ENCODE measurements around the gene ARID1A. TPM values are rescaled to one million over a fixed set of nuclear protein-coding genes. Genes with fewer than 3 reads are reported as not detected.

ARID1A gene
- total RNA-seq, 1 donor from 2014 or later, result 60.4 TPM

DNA sequence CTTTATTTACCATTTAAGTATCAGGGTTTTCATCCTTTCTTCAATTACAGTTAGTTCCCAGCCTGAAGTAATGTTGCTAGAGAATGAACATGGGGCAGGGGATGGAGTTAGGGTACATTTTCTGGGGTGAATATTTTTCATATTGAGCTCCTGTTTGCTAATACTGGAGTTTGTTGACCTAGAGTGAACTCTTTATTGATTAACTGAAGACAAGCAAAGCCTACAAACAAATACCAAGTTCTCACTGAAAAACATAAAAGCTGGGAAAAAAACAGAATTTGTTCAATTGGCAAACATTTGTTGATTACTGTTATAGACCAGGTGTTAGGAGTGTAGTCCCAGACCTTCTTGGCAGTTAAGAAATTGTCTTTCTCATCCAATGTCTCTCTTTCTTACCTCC is 63.7 kb downstream of the ARID1A start:
- DNase-seq (ENCODE audit: low read depth), result no peak

DNA sequence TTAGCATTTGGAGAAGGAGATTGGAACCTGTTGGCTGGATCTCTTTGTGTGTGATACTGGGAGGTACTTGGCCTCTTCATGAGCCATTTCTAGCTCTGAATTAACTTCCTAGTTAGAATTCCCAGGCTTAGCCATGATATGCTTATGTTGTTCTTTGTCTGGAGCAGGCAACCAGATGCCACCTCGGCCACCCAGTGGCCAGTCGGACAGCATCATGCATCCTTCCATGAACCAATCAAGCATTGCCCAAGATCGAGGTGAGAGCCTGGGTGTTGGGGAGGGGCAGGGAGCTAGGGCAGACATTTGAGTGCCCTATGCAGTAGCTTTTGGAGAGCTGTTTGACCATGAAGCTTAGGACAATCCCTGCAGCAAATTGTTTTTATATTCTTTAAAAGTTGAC is 65.4 kb downstream of the ARID1A start:
- no peak for DNase-seq (ENCODE audit: low read depth)

DNA sequence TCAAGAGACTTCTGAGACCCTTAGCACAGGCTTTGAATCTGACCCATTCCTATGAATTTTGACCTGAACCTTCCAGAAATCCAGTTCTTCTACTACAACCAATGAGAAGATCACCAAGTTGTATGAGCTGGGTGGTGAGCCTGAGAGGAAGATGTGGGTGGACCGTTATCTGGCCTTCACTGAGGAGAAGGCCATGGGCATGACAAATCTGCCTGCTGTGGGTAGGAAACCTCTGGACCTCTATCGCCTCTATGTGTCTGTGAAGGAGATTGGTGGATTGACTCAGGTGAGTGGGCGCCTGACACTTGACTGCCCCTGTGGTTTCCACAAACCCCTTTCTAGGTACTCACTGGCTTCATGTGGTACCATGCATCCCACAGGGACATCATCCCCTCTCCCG is 71.9 kb downstream of the ARID1A start:
- no peak for DNase-seq (ENCODE audit: low read depth)

DNA sequence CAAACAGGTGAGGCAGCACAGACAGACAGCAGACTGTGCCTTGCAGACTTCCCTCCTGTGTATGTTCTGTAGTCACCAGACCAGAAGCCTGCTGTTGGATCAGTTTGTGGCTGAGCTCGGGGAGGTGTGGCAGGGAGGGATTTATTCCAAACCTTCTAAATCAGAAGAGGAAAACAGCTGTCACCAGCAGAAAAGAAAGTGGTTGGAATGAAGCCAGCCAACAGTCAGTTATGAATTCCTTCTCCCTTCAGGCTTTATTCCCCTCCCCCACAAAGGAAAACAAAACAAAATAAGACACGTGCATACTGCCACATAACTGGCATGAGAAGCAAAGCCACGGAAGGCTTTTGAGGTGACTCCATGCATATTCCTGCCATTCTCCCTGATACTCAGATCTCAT is 72.9 kb downstream of the ARID1A start:
- DNase-seq (ENCODE audit: low read depth), result peak; percentile 39

DNA sequence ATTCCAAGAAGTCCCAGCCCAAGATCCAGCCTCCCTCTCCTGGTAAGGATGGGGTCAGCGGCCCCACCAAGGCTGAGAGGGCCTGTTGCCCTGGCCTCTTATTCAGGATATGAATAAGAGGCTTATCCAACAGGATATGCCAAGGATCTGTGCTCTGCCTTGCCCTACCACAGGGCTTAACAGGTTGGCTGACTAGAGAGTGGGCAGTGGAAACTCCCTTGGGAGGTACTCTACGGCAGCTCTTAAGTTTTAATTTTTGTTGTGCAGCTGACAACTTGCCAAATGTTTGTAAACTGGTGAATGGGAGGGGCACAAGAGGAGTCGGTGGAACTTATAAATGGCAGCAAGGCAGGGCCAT is 75.4 kb downstream of the ARID1A start:
- DNase-seq (ENCODE audit: low read depth), result no peak

DNA sequence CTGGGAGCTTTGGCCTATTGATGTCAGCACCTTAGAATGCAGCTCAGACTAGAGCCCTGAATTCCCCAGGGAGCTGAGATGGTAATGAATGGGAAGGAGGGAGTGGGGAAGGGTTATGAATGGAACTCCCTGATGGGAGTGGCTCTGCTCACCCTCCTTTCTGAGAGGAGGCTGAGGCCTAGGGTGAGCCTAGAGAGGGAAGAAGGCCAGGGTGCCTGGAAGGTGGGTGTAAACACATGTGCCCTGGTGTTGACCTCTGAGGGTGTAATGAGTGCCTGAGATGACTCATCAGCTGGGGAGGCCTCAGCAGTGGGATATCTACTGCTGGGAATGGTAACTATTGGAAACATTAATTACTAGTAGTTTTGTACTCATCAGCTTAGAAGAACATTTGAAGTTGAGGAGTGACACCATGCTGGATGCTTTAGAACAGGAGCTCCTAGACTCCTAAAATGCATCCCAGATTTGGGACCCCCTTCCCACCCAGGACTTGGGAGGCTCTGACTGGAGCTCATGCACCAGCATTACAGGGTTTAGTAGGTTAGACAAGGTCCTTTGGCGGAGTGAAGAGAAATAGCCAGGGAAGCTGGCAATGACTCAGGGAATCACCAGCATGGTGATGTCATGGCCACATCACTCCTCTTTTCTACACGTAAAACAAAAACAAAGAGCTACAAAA is 76.0 kb downstream of the ARID1A start:
- peak; percentile 98 for DNase-seq (ENCODE audit: low read depth)

DNA sequence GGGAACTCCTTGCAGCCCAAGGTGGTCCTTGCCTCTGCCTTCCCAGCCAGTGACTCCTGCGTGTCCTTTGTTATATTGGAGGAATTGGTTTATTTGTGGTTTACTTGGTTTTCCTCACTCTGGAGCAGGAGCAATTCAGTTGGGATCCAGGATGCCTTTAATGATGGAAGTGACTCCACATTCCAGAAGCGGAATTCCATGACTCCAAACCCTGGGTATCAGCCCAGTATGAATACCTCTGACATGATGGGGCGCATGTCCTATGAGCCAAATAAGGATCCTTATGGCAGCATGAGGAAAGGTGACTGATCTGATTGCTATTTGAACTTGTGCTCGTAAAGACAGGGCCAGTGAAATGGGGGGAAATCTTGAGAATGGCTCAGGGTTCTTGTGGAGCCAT is 76.9 kb downstream of the ARID1A start:
- peak; percentile 67 for DNase-seq (ENCODE audit: low read depth)

DNA sequence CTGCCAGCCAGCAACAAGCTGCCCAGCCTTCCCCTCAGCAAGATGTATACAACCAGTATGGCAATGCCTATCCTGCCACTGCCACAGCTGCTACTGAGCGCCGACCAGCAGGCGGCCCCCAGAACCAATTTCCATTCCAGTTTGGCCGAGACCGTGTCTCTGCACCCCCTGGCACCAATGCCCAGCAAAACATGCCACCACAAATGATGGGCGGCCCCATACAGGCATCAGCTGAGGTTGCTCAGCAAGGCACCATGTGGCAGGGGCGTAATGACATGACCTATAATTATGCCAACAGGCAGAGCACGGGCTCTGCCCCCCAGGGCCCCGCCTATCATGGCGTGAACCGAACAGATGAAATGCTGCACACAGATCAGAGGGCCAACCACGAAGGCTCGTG is 78.6 kb downstream of the ARID1A start:
- no peak for DNase-seq (ENCODE audit: low read depth)

DNA sequence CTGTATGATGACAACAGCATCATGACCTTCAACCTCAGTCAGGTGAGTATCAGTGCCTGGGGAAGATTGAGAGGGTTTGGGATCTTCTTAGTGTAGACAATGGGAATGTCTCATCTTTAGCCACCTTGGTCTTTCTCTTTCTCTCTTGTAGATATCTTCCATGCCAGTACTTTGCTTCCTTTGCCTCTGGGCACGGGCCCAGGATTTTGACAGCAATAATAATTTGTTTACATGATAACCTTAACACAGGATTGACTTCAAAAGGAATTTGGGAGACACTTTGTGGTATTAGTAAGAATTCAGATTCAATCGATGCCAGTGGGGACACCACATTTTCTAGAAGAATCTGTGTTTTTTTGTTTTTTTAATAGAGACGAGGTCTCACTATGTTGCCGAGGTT is 79.9 kb downstream of the ARID1A start:
- no peak for DNase-seq (ENCODE audit: low read depth)

DNA sequence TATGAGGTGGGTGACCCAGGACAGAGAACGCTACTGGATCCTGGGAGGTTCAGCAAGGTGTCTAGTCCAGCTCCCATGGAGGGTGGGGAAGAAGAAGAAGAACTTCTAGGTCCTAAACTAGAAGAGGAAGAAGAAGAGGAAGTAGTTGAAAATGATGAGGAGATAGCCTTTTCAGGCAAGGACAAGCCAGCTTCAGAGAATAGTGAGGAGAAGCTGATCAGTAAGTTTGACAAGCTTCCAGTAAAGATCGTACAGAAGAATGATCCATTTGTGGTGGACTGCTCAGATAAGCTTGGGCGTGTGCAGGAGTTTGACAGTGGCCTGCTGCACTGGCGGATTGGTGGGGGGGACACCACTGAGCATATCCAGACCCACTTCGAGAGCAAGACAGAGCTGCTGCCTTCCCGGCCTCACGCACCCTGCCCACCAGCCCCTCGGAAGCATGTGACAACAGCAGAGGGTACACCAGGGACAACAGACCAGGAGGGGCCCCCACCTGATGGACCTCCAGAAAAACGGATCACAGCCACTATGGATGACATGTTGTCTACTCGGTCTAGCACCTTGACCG is 83.4 kb downstream of the ARID1A start:
- no peak for DNase-seq (ENCODE audit: low read depth)

DNA sequence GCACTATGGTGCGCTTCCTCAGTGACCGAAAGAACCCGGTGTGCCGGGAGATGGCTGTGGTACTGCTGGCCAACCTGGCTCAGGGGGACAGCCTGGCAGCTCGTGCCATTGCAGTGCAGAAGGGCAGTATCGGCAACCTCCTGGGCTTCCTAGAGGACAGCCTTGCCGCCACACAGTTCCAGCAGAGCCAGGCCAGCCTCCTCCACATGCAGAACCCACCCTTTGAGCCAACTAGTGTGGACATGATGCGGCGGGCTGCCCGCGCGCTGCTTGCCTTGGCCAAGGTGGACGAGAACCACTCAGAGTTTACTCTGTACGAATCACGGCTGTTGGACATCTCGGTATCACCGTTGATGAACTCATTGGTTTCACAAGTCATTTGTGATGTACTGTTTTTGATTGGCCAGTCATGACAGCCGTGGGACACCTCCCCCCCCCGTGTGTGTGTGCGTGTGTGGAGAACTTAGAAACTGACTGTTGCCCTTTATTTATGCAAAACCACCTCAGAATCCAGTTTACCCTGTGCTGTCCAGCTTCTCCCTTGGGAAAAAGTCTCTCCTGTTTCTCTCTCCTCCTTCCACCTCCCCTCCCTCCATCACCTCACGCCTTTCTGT is 84.6 kb downstream of the ARID1A start:
- no peak for DNase-seq (ENCODE audit: low read depth)

DNA sequence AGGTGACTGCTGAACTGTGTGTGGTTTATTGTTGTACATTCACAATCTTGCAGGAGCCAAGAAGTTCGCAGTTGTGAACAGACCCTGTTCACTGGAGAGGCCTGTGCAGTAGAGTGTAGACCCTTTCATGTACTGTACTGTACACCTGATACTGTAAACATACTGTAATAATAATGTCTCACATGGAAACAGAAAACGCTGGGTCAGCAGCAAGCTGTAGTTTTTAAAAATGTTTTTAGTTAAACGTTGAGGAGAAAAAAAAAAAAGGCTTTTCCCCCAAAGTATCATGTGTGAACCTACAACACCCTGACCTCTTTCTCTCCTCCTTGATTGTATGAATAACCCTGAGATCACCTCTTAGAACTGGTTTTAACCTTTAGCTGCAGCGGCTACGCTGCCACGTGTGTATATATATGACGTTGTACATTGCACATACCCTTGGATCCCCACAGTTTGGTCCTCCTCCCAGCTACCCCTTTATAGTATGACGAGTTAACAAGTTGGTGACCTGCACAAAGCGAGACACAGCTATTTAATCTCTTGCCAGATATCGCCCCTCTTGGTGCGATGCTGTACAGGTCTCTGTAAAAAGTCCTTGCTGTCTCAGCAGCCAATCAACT is 85.5 kb downstream of the ARID1A start:
- no peak for DNase-seq (ENCODE audit: low read depth)

DNA sequence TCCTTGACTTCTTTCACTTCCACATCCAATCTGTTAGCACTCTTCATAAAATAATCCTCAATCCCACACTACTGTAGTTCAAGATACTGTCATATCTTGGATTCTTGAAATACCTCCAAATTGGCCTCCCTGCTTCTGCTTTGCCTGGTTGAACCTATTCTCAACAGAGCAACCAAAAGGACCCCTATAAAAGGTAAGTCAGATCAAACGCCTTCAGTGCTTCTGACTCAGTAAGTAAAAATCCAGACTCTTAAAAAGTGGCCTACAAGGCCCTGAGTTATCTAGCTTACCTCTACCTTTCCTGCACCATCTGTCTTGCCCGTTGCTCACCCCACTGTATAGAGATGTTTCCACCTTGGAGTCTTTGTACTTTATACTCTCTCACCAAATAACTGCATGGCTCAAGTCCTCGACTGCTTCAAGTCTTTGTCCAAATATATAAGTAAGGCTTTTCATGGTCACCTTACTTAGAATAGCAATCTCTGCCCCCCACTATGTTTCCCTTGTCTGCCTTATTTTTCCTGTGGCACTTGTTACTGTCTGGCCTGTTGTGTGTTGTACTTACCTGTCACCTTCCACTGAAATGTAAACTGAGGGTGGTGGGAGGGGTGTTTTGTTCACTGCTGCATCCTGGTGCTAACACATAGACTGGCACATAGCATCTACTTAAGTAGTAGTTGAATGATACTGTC is 86.9 kb downstream of the ARID1A start:
- no peak for DNase-seq (ENCODE audit: low read depth)

DNA sequence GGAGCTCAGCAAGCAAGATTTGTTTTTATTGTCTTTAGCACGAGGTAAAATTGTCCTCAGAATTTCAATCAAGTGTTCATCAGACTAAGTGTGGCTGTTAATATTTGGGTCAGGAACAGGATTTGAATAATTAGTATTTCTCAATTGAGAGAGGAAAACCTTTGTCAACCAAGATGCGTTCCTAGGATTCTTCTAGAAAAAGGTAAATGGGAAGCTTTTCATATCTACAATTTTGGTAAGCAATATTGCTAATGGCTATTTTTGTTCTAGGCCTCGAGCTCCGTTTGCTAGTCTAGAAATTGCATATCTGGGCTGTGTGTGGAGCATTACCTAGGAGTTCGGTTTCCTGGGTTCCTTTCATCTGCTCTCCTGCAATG is 87.8 kb downstream of the ARID1A start:
- DNase-seq (ENCODE audit: low read depth), result no peak

DNA sequence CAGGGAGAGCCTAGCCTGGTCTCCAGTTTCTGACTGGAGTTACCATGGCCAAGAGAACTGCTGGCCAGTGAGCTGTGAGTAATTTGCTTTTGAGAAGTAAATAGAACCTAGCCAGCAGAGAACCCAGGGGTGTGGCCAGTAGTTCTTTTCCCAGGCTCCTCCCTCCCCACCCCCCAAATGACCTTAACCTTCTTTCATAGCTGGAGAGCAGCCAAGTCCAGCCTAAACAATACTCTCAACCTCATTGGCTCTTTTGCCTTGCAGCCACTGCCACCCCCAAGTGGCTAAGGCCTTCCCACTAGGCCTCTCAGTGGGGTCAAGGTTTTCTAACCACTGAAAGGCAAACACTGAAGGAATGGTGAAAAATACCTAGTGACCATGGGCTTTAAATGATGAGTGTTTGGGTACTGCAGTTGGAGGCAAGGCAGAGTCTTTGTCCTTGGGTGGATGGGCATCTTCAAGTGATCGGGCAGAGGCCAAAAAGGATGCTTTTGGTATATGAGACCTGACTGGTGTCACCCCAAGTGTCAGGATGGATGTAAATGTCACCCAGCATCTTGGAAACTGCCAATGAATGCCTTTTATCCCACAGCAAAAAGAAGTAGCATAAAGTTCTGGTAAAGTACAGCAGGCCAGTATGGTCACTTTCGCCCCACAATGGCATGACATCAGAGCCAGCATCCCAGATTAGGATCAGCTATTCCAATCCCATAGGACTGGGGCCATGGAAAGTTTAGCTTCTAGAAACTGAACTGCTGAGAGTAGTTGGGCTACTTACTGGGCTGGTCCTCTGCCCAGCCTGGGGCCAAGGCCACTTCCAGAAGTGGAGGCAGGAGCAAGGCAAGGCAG is 88.4 kb downstream of the ARID1A start:
- DNase-seq (ENCODE audit: low read depth), result peak; percentile 90

DNA sequence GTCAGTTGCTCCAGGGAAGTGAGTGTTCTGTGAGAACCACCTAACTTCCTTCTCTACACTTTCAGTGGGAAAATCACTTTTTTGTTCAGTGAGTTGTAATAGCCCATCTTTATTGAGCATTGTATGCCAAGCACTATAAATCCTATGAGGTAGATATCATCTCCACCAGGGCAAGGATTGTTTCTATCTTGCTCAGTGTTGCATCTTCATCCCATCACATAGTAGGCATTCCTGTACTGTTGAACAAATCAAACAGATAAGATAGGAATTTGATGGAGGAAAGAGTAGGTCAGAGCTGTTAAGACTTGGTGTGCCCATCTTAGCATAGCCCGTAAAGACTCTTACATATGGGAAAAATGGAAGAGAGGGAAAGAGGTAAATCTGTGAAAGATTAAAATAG is 89.1 kb downstream of the ARID1A start:
- DNase-seq (ENCODE audit: low read depth), result no peak

DNA sequence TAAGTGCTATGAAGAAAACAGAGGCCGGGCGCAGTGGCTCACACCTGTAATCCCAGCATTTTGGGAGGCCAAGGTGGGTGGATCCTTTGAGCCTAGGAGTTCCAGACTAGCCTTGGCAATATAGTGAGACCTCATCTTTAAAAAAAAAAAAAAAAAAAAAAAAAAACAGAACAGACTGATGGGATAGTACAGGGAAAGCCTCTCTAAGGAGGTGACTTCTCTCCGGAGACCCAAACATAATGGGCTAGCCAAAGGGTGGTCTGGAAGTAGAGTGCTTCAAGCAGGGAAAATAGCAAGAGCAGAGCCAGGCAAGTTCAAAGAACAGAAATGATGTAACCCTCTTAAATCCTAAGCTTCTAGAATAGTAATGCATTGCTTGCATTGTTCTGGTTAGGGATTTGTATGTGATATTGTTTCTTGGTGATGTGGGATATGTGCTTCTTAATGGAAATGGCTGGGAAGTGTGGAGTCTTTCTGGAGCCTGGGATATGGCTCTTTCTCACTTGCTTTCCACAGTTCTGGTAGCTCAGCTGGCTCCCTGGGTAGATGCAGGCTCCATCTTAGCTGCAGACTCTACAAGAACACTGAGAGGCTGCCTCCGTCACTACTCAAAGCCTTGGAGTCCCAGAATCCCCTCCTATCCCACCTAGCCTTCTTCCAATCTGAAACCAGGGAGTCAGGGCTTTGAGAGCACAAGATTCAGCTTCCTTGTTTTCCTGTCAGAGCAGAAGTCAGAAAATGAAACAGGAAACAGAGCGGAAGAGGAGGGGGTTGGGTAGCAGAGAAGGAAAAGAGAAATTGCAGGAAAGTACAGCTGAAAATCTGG is 90.0 kb downstream of the ARID1A start:
- peak; percentile 47 for DNase-seq (ENCODE audit: low read depth)

DNA sequence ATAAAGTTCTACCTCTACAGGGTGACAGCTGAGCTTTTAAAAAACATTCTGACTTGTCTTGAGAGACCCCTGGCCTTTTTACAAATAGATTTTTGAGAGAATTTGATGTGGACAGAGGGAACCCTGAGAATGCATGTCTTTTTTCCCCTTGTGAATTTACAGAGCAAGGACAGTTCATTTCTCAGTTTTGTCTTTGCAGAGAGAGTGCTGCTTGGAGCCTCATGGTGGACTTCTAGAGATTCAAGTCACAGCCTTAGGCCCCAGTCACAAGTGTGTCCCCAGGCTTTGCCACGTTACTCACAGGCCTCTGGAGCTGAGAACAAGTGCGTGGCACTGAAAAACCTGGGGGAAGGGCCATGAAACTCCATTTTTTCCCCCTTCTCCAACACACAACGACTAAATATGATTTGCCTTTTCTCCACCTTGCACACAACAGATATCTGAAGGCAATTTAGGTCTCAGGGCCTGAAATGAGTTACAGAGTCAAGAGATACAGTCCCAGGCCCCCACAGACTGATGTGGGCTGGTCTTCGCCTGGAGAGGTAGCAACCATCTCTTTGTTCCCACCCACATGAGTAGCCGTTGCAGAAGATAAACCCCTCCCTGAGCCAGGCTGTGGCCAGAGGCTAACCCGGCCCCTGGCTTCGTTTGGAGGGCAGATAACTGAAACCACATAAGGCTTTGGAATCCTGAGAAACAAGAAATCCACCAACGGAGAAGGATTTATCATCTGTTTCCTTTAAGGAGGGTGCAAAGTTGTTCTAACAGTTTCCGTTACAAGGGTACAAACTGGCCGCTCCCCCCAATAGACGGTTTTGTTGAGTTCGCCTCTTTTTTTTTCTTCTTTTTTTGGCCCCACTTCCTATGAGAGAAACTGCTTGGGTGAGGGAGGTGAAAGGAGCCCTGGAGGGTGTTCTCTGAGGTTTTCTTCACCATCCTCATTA is 90.9 kb downstream of the ARID1A start:
- DNase-seq (ENCODE audit: low read depth), result peak; percentile 44

DNA sequence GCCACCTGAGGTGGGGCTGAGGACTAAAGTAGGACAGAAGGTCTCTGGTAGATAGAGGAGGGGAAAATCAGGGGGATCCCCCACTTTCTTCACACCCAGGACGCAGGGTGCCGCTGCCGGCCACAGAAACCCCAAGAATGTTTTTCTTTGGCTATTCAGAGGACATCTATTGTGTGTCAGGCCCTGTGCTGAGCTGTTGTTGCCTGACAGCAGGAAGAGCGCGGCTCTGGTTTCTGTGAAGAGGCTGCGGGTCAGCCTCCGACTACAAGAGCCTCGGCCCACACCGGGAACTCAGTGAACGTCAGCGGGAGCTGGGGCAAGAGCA is 91.5 kb downstream of the ARID1A start:
- peak; percentile 57 for DNase-seq (ENCODE audit: low read depth)
